Activated CD4-positive, alpha-beta memory T cell treated with anti-CD3 and anti-CD28 coated beads for 36 hours (primary cell): ENCODE measurements around the gene ARL2. TPM values are rescaled to one million over a fixed set of nuclear protein-coding genes. Genes with fewer than 3 reads are reported as not detected.
"Not testable (repeated sequence)": the region's sequence is repeated elsewhere in the genome, so short reads cannot be mapped to it uniquely, and the experiment has no call there.

Experiments used
- CTCF ChIA-PET: fragments of 350-600 bp; sonication (Branson Sonifier 250); formaldehyde crosslinking; loops from one replicate; lab custom pipeline; 2021; ENCODE audit warnings: antibody characterized with exemption, inconsistent platforms; lab: Charles Lee
- POLR2A ChIA-PET: fragments of 350-600 bp; sonication (Branson Sonifier 250); formaldehyde crosslinking; loops from one replicate; lab custom pipeline; 2021; ENCODE audit warnings: antibody characterized with exemption; lab: Charles Lee
- DNase-seq: peaks from one replicate; pipeline ENCODE4 v3.0.0-alpha.2; 2020
- H3K27ac Mint-ChIP-seq: one replicate; pipeline ENCODE4 v1.8.0; 2021; ENCODE audit warnings: mixed read lengths
- H3K27me3 Mint-ChIP-seq: one replicate; pipeline ENCODE4 v1.8.0; 2021; ENCODE audit warnings: mixed read lengths
- H3K36me3 Mint-ChIP-seq: one replicate; pipeline ENCODE4 v1.8.0; 2021; ENCODE audit warnings: mixed read lengths
- H3K4me1 Mint-ChIP-seq: one replicate; pipeline ENCODE4 v1.8.0; 2021; ENCODE audit warnings: low read depth, mixed read lengths
- H3K4me3 Mint-ChIP-seq: one replicate; pipeline ENCODE4 v1.8.0; 2021; ENCODE audit warnings: mild to moderate bottlenecking, mixed read lengths
- H3K9me3 Mint-ChIP-seq: one replicate; pipeline ENCODE4 v1.8.0; 2021; ENCODE audit warnings: mixed read lengths
- intact Hi-C: fragments of 100-400 bp; cut with micrococcal nuclease; formaldehyde crosslinking; loops from one replicate; pipeline ENCODE4 v1.15.1; 2023
- total RNA-seq, 2 experiments: library from RNA; stranded (reverse); gene quantifications; one replicate each; pipeline ENCODE4 v1.2.3, GENCODE V29; 2021

ARL2 gene
- total RNA-seq, 2 experiments from 2014 or later = 104 to 109 TPM

GRCh38 chr11:65008873-65009272 lies 5.1 kb upstream of the ARL2 start:
- H3K36me3 Mint-ChIP-seq = no peaks in the 10 kb centered on the region
- no peaks in the 10 kb centered on the region for H3K9me3 Mint-ChIP-seq
- peaks cover 7% of the 10 kb centered on the region for H3K4me1 Mint-ChIP-seq
- intact Hi-C loops = no loop called here
- DNase-seq = no peak
- CTCF ChIA-PET = interaction anchor here (0.6 kb wide), 1 partner anchor 85 kb away, joined by 3 read pairs; no protein-coding TSS in a partner anchor
- H3K27ac Mint-ChIP-seq = no peak overlapping the region
- H3K27me3 Mint-ChIP-seq = no peaks in the 10 kb centered on the region
- no peak overlapping the region for H3K4me3 Mint-ChIP-seq
- POLR2A ChIA-PET = interaction anchor here (0.6 kb wide), 1 partner anchor 326 kb away, joined by 4 read pairs; no protein-coding TSS in a partner anchor

GRCh38 chr11:65013130-65013887 lies 651 bp upstream of the ARL2 start:
- POLR2A ChIA-PET = interaction anchor here (0.9 to 3.2 kb wide), 12 partner anchors 9 to 154 kb away, joined by 3 to 13 read pairs (median 4); partner anchors contain the start of genes FAU, MAJIN, MRPL49 and PPP2R5B
- peak; percentile 96 for DNase-seq
- Mint-ChIP-seq H3K4me1 (peaks cover 25% of the 10 kb centered on the region), H3K27me3 (no peaks in the 10 kb centered on the region), H3K27ac (peak overlapping the region; percentile 98), H3K36me3 (peaks cover 10% of the 10 kb centered on the region), H3K4me3 (peak overlapping the region; percentile 87), H3K9me3 (no peaks in the 10 kb centered on the region)
- CTCF ChIA-PET = interaction anchor here (0.6 to 6.0 kb wide), 37 partner anchors 10 to 302 kb away, joined by 3 to 59 read pairs (median 4); partner anchors contain the start of genes BATF2, CDC42BPG, CDC42EP2 and CDCA5
- intact Hi-C loops = loop anchor here (1.0 to 5.0 kb wide), 5 partner anchors 14 to 104 kb away; partner anchors contain the start of genes CDCA5, SNX15, ZFPL1 and ZNHIT2

DNA sequence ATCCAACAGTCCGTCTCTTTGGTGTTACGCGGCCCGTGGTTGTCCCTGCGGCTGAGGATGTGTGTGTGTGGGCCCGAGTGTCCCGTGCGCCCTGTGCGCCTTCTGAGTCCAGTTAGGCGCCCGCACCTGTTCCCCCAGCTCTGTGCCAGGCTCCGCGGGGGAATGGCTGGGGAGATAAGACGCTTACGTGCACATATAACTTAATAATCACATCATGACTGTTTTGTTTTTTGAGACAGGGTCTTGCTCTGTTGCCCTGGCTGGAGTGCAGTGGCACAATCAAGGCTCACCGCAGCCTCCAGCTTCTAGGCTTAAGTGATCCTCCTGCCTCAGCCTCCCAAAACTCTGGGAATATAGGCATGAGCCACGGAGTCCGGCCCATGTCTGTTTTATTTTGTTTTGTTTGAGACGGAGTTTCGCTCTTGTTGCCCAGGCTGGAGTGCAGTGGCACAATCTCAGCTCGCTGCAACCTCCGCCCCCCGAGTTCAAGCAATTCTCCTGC lies 817 bp downstream of the ARL2 start:
- peaks cover 11% of the 10 kb centered on the region for H3K36me3 Mint-ChIP-seq
- H3K4me1 Mint-ChIP-seq = peaks cover 25% of the 10 kb centered on the region
- ChIA-PET POLR2A (interaction anchor here (1.0 to 3.2 kb wide), 12 partner anchors 8 to 204 kb away, joined by 3 to 13 read pairs (median 6); partner anchors contain the start of genes FAU, MEN1, MRPL49 and PPP2R5B), CTCF (interaction anchor here (0.8 to 6.0 kb wide), 40 partner anchors 12 to 516 kb away, joined by 3 to 59 read pairs (median 4); partner anchors contain the start of genes BATF2, CDC42BPG, CDCA5 and EHD1)
- H3K27ac Mint-ChIP-seq = peak overlapping the region; percentile 89
- intact Hi-C loops = loop anchor here (1.0 to 5.0 kb wide), 5 partner anchors 48 to 167 kb away; partner anchors contain the start of genes ATG2A, CDCA5, PPP2R5B and ZFPL1
- no peaks in the 10 kb centered on the region for H3K9me3 Mint-ChIP-seq
- peak overlapping the region; percentile 78 for H3K4me3 Mint-ChIP-seq
- H3K27me3 Mint-ChIP-seq = no peaks in the 10 kb centered on the region
- no peak for DNase-seq

GRCh38 chr11:65016705-65017104 lies 2.7 kb downstream of the ARL2 start:
- no peak overlapping the region for H3K27ac Mint-ChIP-seq
- no peak for DNase-seq
- no peaks in the 10 kb centered on the region for H3K27me3 Mint-ChIP-seq
- intact Hi-C loops = no loop called here
- H3K4me3 Mint-ChIP-seq = no peak overlapping the region
- ChIA-PET POLR2A (no interaction called here), CTCF (no interaction called here)
- H3K9me3 Mint-ChIP-seq = no peaks in the 10 kb centered on the region
- peaks cover 11% of the 10 kb centered on the region for H3K36me3 Mint-ChIP-seq
- peaks cover 25% of the 10 kb centered on the region for H3K4me1 Mint-ChIP-seq

DNA sequence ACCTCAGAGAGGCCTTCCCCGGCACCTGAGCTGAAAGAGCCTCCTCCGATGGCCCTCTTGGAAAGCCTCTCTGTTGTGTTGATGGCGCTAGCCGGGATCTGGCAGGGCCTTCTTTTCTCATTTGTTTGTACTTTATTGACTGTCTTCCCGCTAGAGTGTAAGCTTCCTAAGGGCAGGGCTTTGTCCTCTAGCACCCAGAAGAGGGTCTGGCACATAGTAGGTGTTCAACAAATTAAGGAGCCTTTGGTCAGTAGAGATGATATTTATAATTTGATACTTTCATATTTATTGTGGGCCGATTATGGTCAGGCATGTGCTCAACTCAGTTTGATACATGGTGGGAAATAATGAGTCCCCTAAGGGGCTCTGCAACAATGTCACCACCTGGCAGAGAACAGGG lies 4.0 kb downstream of the ARL2 start:
- no peaks in the 10 kb centered on the region for H3K9me3 Mint-ChIP-seq
- peaks cover 25% of the 10 kb centered on the region for H3K4me1 Mint-ChIP-seq
- ChIA-PET CTCF (interaction anchor here (0.5 to 1.4 kb wide), 2 partner anchors 9 to 41 kb away, joined by 3 to 4 read pairs; no protein-coding TSS in a partner anchor), POLR2A (no interaction called here)
- H3K36me3 Mint-ChIP-seq = peaks cover 11% of the 10 kb centered on the region
- H3K27me3 Mint-ChIP-seq = no peaks in the 10 kb centered on the region
- H3K27ac Mint-ChIP-seq = no peak overlapping the region
- DNase-seq = no peak
- no peak overlapping the region for H3K4me3 Mint-ChIP-seq
- intact Hi-C loops = no loop called here

DNA sequence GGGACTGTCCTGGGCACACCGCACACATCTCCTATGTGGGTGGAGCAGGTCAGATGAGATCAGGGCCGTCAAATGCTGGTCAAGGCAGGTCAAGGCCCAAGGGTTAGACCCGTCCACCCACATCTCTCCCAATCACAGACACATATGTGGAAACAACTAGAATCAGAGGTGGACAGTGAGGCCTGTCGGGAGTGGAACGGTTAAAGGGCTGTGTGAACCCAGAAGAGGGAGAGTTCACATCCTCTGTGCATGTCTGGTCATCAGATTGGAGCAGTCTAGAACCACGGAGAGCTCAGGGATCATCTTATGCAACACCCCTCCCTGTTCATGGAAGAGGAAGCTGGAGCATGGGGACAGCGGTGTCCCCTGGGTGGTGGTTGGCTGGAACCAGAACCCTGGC lies 5.9 kb downstream of the ARL2 start:
- peaks cover 17% of the 10 kb centered on the region for H3K4me1 Mint-ChIP-seq
- H3K27me3 Mint-ChIP-seq = no peaks in the 10 kb centered on the region
- peaks cover 11% of the 10 kb centered on the region for H3K36me3 Mint-ChIP-seq
- intact Hi-C loops = no loop called here
- ChIA-PET POLR2A (no interaction called here), CTCF (no interaction called here)
- no peak for DNase-seq
- no peak overlapping the region for H3K27ac Mint-ChIP-seq
- H3K4me3 Mint-ChIP-seq = no peak overlapping the region
- H3K9me3 Mint-ChIP-seq = no peaks in the 10 kb centered on the region

DNA sequence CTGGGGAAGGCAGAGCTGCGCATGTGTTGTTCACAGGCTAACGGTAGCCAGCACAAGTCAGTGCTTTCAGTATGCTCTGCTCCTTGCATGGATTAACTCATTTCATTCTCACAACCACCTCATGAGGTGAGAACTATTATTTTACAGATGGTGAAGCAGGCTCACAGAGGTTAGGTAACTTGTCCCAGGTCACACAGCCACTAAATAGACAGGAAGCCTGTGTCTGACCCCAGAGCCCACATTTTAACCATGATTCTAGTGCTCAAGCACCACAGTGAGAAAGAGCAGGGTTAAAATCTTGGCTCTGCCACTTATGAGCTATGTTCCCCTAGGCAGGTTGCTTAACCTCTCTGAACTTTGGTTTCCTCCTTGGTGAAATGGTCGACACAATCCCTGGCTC lies 7.0 kb downstream of the ARL2 start:
- H3K4me3 Mint-ChIP-seq = no peak overlapping the region
- H3K9me3 Mint-ChIP-seq = no peaks in the 10 kb centered on the region
- no peaks in the 10 kb centered on the region for H3K27me3 Mint-ChIP-seq
- ChIA-PET POLR2A (no interaction called here), CTCF (no interaction called here)
- intact Hi-C loops = no loop called here
- peaks cover 10% of the 10 kb centered on the region for H3K4me1 Mint-ChIP-seq
- no peak for DNase-seq
- peaks cover 11% of the 10 kb centered on the region for H3K36me3 Mint-ChIP-seq
- H3K27ac Mint-ChIP-seq = no peak overlapping the region

- Mint-ChIP-seq H3K27me3 (no peaks in the 10 kb centered on the region), H3K36me3 (peaks cover 8% of the 10 kb centered on the region), H3K27ac (no peak overlapping the region), H3K4me3 (no peak overlapping the region), H3K9me3 (no peaks in the 10 kb centered on the region), H3K4me1 (peaks cover 5% of the 10 kb centered on the region)
- intact Hi-C loops = no loop called here
- DNase-seq = no peak
- CTCF ChIA-PET = no interaction called here
- POLR2A ChIA-PET = no interaction called here
Measured at GRCh38 chr11:65021509-65021908, 7.5 kb downstream of the ARL2 start.

DNA sequence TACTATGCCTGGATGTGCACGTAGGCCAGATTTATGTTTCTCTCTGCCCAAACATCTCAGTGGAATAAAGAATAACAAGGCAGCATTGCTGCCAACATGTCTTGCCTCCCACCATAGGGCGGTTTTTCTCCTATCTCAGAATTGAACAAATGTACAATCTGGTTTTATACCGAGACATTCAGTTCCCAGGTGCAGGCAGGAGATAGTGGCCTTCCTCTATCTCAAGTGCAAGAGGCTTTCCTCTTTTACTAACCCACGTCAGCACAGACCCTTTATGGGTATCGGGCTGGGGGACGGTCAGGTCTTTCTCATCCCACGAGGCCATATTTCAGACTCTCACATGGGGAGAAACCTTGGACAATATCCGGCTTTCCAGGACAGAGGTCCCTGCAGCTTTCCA lies 9.5 kb downstream of the ARL2 start:
- H3K4me1 Mint-ChIP-seq = peaks cover 14% of the 10 kb centered on the region
- H3K27me3 Mint-ChIP-seq, H3K9me3 Mint-ChIP-seq, POLR2A ChIA-PET, H3K36me3 Mint-ChIP-seq, DNase-seq, H3K4me3 Mint-ChIP-seq, intact Hi-C loops, H3K27ac Mint-ChIP-seq: not testable (repeated sequence)
- CTCF ChIA-PET = interaction anchor here (6.9 kb wide), 1 partner anchor 10 kb away, joined by 59 read pairs; the partner anchor contains the start of gene ARL2

DNA sequence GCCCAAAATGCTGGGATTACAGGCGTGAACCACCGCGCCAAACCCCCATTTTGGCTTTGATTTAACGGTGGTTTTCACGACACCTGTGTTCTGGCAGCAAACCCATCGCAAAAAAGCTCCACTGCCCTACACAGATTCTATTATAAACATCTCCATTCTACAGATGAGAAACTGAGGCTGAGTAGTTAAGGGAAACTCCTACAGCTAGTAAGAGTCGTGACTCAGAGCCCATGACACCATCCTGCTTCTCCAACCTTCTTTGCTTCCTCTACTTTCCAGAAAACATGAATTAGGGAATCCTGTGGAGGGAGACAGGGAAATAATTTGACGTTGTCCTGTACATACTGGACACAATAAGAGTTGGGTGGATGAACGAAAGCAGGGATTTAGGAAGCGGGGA lies 12.8 kb downstream of the ARL2 start:
- Mint-ChIP-seq H3K4me1 (peaks cover 14% of the 10 kb centered on the region), H3K36me3 (no peaks in the 10 kb centered on the region), H3K4me3 (peak overlapping the region; percentile 65), H3K9me3 (no peaks in the 10 kb centered on the region), H3K27ac (peak overlapping the region; percentile 86), H3K27me3 (no peaks in the 10 kb centered on the region)
- POLR2A ChIA-PET = interaction anchor here (1.2 to 1.7 kb wide), 2 partner anchors 12 to 73 kb away, joined by 3 to 7 read pairs; partner anchors contain the start of gene ARL2
- intact Hi-C loops = loop anchor here (1.0 to 5.0 kb wide), 7 partner anchors 13 to 180 kb away; partner anchors contain the start of genes ATG2A, CDCA5, PPP2R5B and ZFPL1
- CTCF ChIA-PET = interaction anchor here (0.7 to 6.9 kb wide), 6 partner anchors 9 to 711 kb away, joined by 3 to 59 read pairs (median 3); partner anchors contain the start of genes ARL2 and ZNHIT2
- no peak for DNase-seq

GRCh38 chr11:65027213-65028067 lies 13.5 kb downstream of the ARL2 start, which contains the start of gene SNX15:
SNX15 (plus strand) TSS chr11:65027439; CDS start chr11:65027538, 99 bp downstream.
- ChIA-PET CTCF (interaction anchor here (0.7 to 6.9 kb wide), 7 partner anchors 13 to 710 kb away, joined by 3 to 59 read pairs (median 3); partner anchors contain the start of genes ARL2, SAC3D1 and ZNHIT2), POLR2A (interaction anchor here (1.2 to 1.7 kb wide), 2 partner anchors 13 to 72 kb away, joined by 3 to 7 read pairs; partner anchors contain the start of gene ARL2)
- H3K9me3 Mint-ChIP-seq = no peaks in the 10 kb centered on the region
- peak within 1 kb of the TSS; percentile 86 for H3K27ac Mint-ChIP-seq
- peak within 1 kb of the TSS; percentile 65 for H3K4me3 Mint-ChIP-seq
- H3K27me3 Mint-ChIP-seq = no peaks in the 10 kb centered on the region
- H3K4me1 Mint-ChIP-seq = peaks cover 14% of the 10 kb centered on the region
- DNase-seq = peak; percentile 95
- intact Hi-C loops = loop anchor here (1.0 to 5.0 kb wide), 7 partner anchors 13 to 180 kb away; partner anchors contain the start of genes ATG2A, CDCA5, PPP2R5B and ZFPL1
- H3K36me3 Mint-ChIP-seq = no peaks in the 10 kb centered on the region
